Measurements from ENCODE around the gene C6orf89.

C6orf89 gene
- 181 to 200 reads per million in 2 donors for total RNA-seq

GRCh38 chr6:36885461-36886401 is at the start of gene C6orf89:
Gene C6orf89, plus strand, starts transcription at chr6:36885952. Its CDS starts 13,493 bp downstream, at chr6:36899445.
- DNase-seq = peak; percentile 91

- no peak for DNase-seq
These were observed 49.4 kb upstream of the C6orf89 start for GRCh38 chr6:36836111-36837021.

DNA sequence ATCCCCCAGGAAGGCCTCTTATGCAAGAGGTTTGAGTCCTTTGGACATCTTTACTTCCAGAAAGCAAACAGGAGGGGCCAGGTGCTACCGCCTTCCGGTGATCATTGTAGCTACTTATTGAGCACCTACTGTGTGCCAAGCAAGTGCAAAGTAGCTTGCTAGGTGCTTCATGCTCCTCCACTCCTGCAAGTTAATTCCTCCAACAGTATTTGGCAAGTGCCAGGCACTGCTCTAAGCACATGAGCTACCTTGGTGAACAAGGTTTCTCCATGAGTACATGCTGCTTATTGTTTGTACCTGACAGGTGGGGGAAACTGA is 48.8 kb upstream of the C6orf89 start:
- no peak for DNase-seq

DNA sequence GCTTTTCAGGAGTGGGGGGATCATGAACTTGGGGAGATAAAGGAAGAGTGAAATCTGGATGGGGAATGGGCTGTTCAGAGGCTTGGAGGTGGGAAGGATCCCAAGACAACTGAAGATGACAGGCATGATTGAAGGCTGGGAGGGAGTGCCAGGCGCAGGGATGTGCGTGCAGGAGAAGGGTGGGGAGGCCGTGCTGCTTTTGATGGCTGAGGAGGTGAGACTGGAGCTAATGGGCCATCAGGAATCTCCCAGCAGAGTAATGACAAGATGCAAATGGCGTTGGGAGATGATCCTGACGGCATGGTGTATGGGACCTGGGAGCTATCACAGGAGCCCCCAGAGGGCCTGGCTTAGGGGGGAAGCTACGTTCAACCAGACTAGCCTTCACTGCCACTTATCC is 48.1 kb upstream of the C6orf89 start:
- no peak for DNase-seq

GRCh38 chr6:36838896-36839748 is 46.6 kb upstream of the C6orf89 start, which contains the start of gene CPNE5:
Gene CPNE5, minus strand, starts transcription at chr6:36839444. Its CDS starts 67 bp downstream, at chr6:36839377.
- DNase-seq = no peak

DNA sequence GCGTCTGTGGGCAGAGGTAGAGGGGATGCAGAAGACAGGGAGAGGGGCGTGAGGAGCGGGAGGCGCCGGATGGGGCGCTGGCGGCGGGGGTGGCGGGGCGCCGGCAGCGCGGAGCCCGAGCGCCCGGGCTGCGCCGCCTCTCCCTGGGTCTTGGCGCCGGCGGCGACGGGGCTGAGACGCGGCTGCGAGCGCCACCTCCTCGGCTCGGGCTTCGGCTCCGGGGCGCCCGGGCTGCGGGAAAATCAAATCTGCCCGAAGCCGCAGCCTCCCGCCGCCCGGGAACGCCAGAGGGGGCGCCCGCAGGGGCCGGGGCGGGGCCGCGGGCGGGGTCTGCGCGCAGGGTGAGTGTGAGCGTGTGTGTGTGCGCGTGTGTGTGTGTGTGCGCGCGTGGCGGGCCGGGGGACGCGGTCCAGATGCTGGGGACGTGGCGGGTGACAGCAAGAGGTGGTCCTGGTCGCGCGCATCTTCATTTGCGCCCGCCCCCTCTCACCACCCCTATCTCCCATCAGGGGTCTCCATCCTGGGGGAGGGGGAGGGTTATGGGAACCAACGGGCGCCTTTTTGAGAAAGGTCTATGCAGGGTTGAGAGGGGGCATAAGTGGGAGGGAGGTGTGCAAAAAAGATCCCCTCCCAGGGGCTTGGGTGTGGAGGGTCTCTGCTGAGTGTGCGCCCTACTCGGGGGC is 45.9 kb upstream of the C6orf89 start:
- DNase-seq = peak; percentile 24

DNA sequence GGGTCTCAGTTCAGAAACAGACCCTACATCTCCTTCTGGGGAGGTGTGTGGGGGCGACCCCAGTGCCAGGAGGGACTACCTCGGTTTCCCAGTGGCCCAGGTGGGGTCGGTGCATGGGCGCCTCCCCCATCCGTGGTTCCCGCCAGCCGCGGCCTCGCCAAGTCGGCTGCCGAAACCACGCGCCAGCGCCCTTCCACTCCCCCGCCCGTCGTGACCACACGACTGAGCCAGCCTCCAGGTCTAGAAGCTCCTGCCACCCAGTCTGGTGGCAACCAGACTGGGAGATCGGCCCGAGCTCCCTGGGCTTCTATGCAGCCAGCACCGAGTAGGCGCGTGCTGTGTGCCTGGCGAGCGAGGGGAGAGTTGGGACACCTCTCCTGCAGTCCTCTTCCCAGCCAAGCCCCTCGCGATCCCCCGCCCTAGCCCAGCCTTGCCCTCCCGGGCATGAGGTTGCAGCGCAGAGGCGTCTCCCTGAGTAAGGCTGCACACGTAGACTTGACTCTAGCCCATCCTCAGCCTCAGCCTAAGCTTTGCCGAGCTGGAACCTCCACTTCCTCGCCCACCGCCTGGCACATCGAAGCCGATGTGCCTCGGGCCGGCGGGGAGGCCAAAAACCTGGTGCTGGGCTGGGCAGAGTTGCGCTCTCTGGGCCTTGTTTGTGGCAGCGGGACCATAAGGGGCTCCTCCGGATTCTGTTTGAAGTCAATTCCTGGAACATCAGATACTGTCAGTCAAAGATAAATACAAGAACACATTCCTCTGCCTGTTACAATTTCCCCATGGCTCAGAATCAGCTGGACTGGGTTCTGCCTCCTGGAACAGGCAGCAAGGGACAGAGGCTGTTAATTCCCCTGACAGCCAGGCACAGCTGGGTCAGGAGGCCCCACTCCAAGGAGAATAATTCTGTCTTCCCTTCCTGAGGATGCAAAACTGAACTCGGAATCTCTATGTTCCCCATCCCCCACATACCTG is 45.0 kb upstream of the C6orf89 start:
- peak; percentile 24 for DNase-seq

GRCh38 chr6:36841756-36842155 is 44.0 kb upstream of the C6orf89 start:
- DNase-seq = no peak

DNA sequence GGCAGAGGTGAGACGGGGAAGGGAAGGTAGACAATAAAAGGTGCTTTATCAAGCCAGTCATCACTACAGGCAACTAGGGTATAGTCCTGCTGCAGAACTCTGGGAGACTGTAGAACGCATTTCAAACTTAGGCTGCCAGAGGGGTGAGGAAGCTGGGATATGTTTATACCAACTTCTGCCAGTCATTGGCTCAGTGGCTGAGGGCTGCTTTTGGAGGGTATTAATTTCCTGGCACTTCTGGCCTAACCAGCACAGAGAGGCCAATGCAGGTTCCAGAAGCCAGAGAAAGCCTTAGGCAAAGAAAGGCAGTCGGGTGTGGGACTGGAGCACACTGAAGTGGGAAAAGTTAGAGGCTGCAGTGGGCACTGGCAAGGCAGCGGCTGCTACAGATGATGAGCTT is 42.6 kb upstream of the C6orf89 start:
- DNase-seq = no peak

DNA sequence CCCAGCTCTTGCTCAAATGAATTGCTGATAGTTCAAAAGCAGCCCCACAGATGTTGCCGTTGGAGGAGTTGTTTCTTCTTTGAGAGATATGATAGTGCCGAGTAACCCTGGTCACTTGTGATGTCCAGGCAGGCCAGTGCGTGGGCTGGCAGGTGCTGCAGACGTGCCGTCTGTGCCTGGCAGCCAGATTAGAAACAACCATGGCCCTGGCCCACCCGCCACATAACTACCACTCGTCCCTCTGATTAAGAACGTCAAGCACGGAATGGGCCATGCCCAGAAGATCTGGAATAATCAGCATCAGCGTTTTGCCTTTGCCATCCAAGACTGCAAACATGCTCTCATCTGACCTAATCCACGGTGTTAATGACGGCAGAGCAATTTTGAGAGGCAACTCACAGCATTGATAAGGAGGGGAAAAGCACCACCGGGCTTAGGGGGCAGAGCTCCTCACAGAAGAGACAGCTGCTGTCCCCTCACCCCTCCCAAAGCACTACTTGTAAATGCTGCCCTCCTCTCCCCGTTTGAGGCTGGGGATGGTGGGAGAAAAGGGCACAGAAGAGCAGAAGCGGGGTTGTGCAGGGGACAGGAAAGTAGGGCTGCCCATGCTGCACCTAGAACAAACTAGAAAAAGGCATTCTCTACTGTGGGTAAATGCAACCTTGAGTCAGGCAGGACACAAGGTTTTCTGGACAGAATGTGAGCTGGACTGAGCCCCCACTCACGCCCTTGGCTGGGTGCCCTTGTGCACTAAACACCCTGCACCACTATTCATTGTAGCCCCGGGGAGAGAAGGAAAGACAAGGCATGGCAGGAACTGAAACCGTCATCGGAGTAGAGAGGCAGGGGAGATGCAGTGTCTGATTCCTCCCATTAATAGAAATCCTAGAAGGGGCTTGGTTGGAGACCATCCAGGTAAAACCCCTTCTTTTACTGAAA is 41.3 kb upstream of the C6orf89 start:
- no peak for DNase-seq

DNA sequence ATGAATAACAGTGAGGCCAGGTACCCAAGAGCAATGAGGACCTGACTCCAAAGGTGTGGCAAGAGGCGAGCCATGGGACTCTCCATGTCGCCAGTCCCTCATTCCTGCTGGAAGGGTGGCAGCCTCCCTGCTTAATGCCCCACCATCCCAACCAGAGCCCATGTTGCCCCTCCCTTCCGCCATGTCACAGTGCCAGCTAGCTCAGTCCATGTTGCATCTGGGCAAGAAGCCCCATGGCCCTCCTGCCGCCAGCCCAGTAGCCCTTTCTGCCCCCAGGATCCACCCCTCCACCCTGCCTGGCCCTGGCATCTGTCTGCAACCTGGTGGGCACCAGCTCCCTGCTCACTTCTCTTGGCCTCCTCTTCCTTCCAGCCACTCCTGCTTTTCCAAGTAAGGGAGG is 40.5 kb upstream of the C6orf89 start:
- DNase-seq = no peak

- DNase-seq = no peak
These were observed 38.6 kb upstream of the C6orf89 start for GRCh38 chr6:36847152-36847551.

DNA sequence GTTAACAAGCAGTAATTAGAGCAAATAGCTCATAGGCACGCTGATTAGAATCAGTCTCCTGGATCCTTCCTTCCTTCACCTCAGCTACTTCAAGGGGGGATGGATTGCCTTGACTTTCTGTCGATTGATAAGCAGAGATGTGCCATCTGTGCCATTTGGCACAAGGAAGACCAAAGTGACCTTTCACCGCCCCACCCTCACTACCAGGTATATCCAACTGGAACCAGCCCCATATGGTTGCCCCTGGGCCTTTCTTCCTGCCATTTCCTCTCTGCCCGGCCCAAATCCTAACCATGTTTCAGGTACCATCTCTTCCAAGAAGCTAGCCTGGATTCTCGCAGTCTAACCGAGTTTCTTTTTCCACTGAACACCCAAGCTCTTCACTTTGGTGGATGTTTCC is 37.8 kb upstream of the C6orf89 start:
- no peak for DNase-seq

DNA sequence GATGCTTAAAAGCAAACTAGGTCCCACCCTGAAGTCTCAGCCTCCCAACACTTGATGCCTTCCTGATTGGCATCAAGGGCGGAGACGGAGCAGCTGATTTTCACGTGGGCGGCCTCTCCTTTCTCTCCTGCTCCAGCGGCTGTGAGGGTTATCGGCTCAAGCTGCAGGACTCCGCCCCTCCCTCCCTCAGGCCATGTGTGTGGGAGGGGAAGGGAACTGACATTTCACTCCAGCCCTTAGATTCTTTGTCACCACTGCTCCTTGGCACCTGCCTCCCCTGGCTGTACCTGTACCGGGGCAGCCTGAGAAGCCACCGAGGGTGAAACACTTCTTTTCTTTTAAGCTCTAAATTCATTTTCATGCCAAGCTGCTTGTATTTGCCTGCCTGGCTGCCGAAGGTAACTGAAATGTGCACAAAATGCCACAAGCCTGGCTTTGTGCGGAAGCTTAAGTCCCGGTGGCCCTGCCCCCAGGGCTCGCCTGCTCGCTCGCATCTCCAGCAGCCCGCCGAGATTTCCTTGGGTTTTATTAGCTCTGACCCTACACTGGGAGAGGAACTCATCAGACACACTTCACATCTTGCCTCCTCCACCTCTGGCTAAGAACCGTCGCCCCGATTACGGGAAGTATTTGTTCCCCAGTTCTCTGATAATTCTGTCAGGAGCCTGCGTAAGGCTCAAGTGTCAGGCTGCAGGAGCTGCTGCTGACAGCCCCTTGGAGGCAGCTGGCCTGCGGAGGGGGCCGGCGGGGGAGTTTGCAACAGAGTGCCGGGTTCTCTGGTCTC is 36.9 kb upstream of the C6orf89 start:
- no peak for DNase-seq

DNA sequence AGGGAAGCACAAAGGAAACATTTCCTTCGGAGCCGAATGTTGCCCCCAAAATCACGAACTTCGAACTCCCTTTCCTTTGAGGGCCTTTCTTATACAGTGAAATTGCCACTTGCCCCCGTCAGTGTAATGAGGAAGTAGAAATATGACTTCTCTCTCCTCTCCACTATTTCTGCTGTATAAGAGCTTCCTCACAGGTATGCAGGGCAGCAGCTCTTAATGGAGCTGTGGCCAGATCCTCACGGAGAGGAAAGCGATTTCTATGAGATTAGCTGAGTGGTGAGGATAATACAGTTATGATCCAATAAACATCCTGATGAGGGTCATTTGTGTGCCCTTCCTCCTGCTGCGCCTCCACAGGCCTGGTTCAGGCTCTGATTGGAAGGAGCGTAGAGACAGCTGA is 35.7 kb upstream of the C6orf89 start:
- no peak for DNase-seq

- DNase-seq = no peak
These were observed 34.6 kb upstream of the C6orf89 start for GRCh38 chr6:36851149-36851614.

GRCh38 chr6:36851626-36852025 is 34.1 kb upstream of the C6orf89 start:
- DNase-seq = no peak

- no peak for DNase-seq
These were observed 33.1 kb upstream of the C6orf89 start for GRCh38 chr6:36852481-36853147.
